SK-N-SH (cell line): ENCODE results near the gene FNDC10.

ENCODE experiments used
- EZH2phosphoT487 ChIP-seq: fragments of 200-600 bp; sonication (generic); IDR thresholded peaks from 2 replicates; pipeline ENCODE4 v1.6.1; 2017; ENCODE audit warnings: low read depth, mixed run types, mild to moderate bottlenecking, antibody characterized with exemption, moderate library complexity, borderline replicate concordance
- GATA2 ChIP-seq: sonication (generic); formaldehyde crosslinking; IDR thresholded peaks from 2 replicates; pipeline ENCODE4 v1.5.0; 2020; ENCODE audit warnings: mild to moderate bottlenecking, missing genetic modification reagents
- JUND ChIP-seq: IDR thresholded peaks from 2 replicates; pipeline ENCODE4 v1.4.0; 2012
- MXI1 ChIP-seq: IDR thresholded peaks from 2 replicates; pipeline ENCODE4 v1.6.1; 2012; ENCODE audit warnings: mild to moderate bottlenecking, low read depth, low read length, improper control_type of control experiment
- POLR2AphosphoS5 ChIP-seq: IDR thresholded peaks from 2 replicates; pipeline ENCODE4 v1.6.1; 2012; ENCODE audit warnings: low read depth, low read length
- RAD21 ChIP-seq: IDR thresholded peaks from 2 replicates; pipeline ENCODE4 v1.6.1; 2012; ENCODE audit warnings: mild to moderate bottlenecking, low read length
- RFX5 ChIP-seq: IDR thresholded peaks from 2 replicates; pipeline ENCODE4 v1.6.1; 2012; ENCODE audit warnings: mild to moderate bottlenecking, improper control_type of control experiment, low read length
- RXRA ChIP-seq: IDR thresholded peaks from 2 replicates; pipeline ENCODE4 v1.4.0; 2012; ENCODE audit warnings: low read depth, mild to moderate bottlenecking, borderline replicate concordance
- SIN3A ChIP-seq: IDR thresholded peaks from 2 replicates; pipeline ENCODE4 v1.6.1; 2012; ENCODE audit warnings: low read depth, mild to moderate bottlenecking, low read length, moderate library complexity, borderline replicate concordance
- YY1 ChIP-seq: IDR thresholded peaks from 2 replicates; pipeline ENCODE4 v1.4.0; 2012; ENCODE audit warnings: low read depth, mild to moderate bottlenecking
- TF ChIP-seq, protein P1 (sequence below): fragments of 200-600 bp; sonication (generic); IDR thresholded peaks from 2 replicates; pipeline ENCODE4 v1.6.1; 2017; ENCODE audit warnings: antibody characterized with exemption, mild to moderate bottlenecking, moderate library complexity
- TF ChIP-seq, protein P2 (sequence below): IDR thresholded peaks from 2 replicates; pipeline ENCODE4 v1.4.0; 2012; ENCODE audit warnings: low read depth
- TF ChIP-seq, protein P3 (sequence below): IDR thresholded peaks from 2 replicates; pipeline ENCODE4 v1.6.1; 2012; ENCODE audit warnings: mild to moderate bottlenecking, low read depth, low read length, moderate library complexity

DNA sequence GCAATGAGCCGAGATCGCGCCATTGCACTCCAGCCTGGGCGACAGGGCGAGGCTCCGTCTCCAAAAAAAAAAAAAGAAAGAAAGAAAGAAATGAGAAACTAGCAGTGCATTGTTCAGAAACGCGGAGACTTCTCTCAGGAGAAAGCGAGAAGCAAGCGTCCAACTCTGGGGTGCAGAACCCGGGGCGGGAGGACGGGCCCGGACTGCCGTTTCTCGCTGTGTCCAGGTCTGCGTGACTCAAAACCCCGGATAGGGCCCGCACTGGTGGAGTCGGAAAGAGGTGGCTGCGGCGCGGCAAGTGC is 15.0 kb upstream of the FNDC10 start:
- TF ChIP-seq, protein P1, sequence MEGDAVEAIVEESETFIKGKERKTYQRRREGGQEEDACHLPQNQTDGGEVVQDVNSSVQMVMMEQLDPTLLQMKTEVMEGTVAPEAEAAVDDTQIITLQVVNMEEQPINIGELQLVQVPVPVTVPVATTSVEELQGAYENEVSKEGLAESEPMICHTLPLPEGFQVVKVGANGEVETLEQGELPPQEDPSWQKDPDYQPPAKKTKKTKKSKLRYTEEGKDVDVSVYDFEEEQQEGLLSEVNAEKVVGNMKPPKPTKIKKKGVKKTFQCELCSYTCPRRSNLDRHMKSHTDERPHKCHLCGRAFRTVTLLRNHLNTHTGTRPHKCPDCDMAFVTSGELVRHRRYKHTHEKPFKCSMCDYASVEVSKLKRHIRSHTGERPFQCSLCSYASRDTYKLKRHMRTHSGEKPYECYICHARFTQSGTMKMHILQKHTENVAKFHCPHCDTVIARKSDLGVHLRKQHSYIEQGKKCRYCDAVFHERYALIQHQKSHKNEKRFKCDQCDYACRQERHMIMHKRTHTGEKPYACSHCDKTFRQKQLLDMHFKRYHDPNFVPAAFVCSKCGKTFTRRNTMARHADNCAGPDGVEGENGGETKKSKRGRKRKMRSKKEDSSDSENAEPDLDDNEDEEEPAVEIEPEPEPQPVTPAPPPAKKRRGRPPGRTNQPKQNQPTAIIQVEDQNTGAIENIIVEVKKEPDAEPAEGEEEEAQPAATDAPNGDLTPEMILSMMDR: no peak
- TF ChIP-seq POLR2AphosphoS5 (no peak), RFX5 (no peak), RAD21 (no peak), JUND (no peak), GATA2 (no peak), YY1 (no peak), MXI1 (peak; percentile 9; the same call in 1 of the 2 replicates), EZH2phosphoT487 (no peak), RXRA (no peak), SIN3A (no peak)
- TF ChIP-seq, protein P2, sequence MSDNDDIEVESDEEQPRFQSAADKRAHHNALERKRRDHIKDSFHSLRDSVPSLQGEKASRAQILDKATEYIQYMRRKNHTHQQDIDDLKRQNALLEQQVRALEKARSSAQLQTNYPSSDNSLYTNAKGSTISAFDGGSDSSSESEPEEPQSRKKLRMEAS: no peak
- TF ChIP-seq, protein P3, sequence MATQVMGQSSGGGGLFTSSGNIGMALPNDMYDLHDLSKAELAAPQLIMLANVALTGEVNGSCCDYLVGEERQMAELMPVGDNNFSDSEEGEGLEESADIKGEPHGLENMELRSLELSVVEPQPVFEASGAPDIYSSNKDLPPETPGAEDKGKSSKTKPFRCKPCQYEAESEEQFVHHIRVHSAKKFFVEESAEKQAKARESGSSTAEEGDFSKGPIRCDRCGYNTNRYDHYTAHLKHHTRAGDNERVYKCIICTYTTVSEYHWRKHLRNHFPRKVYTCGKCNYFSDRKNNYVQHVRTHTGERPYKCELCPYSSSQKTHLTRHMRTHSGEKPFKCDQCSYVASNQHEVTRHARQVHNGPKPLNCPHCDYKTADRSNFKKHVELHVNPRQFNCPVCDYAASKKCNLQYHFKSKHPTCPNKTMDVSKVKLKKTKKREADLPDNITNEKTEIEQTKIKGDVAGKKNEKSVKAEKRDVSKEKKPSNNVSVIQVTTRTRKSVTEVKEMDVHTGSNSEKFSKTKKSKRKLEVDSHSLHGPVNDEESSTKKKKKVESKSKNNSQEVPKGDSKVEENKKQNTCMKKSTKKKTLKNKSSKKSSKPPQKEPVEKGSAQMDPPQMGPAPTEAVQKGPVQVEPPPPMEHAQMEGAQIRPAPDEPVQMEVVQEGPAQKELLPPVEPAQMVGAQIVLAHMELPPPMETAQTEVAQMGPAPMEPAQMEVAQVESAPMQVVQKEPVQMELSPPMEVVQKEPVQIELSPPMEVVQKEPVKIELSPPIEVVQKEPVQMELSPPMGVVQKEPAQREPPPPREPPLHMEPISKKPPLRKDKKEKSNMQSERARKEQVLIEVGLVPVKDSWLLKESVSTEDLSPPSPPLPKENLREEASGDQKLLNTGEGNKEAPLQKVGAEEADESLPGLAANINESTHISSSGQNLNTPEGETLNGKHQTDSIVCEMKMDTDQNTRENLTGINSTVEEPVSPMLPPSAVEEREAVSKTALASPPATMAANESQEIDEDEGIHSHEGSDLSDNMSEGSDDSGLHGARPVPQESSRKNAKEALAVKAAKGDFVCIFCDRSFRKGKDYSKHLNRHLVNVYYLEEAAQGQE: no peak
